NOMO-1 treated with dmso at 0.1 percent for 144 hours (cell line): ENCODE measurements around the gene PRAMEF11.

ENCODE experiments used
- DNase-seq: peaks from one replicate; lab custom pipeline; 2025; ENCODE audit not compliant: unreplicated experiment; lab: John Stamatoyannopoulos, UW

Gene PRAMEF11

DNA sequence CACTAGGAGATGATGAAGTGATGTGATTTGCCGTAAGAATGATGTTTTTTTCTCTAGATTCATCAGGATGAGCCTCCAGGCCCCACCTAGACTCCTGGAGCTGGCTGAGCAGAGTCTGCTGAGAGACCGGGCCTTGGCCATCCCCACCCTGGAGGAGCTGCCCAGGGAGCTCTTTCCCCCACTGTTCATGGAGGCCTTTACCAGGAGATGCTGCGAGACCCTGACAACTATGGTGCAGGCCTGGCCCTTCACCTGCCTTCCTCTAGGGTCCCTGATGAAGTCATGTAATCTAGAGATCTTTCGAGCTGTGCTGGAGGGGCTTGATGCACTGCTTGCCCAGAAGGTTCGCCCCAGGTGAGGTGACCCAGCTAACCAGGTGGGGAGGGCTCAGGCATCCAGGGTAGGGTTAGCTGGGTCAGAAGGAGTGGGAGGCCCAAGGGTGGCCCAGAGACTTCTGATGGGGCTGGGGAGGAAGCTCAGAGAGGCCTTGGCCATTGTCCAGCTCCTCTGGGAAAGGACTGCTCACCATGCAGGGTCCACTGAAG lies 56.3 kb downstream of the PRAMEF11 start:
- no peak for DNase-seq
